Psoas muscle (tissue), 8 donors: ENCODE data around the gene GALNT15. TPM values are rescaled to one million over a fixed set of nuclear protein-coding genes. Genes with fewer than 3 reads are reported as not detected.

ENCODE experiments used
- ATAC-seq, 4 donors: fragments of 200-7000 bp; cut with Tn5 transposase; one replicate each; pipeline ENCODE4 v1.9.1; 2020; ENCODE audit warnings: moderate library complexity in 3 of 4, mild to moderate bottlenecking in 2 of 4
- DNase-seq, 2 donors: peaks; one replicate each; pipeline ENCODE4 v3.0.0-alpha.2; 2020
- H3K27ac ChIP-seq: fragments of 200-600 bp; one replicate; pipeline ENCODE4 v1.8.0; 2022
- H3K27me3 ChIP-seq, 3 donors: fragments of 200-600 bp in 1 of 3; one replicate each; pipeline versions ENCODE4 v1.6.1 to v1.8.0; 2013 to 2022; ENCODE audit warnings: low read length in 2 of 3, mild to moderate bottlenecking in 2 of 3, moderate library complexity in 1 of 3; ENCODE audit not compliant: insufficient read depth in 3 of 3
- H3K36me3 ChIP-seq, 2 donors: fragments of 200-600 bp in 1 of 2; one replicate each; pipeline versions ENCODE4 v1.6.1 to v1.8.0; 2013 to 2022; ENCODE audit warnings: low read depth in 1 of 2, mild to moderate bottlenecking in 1 of 2, moderate library complexity in 1 of 2; ENCODE audit not compliant: insufficient read depth in 1 of 2
- H3K4me1 ChIP-seq: fragments of 200-600 bp; one replicate; pipeline ENCODE4 v1.8.0; 2022
- H3K4me3 ChIP-seq: fragments of 200-600 bp; one replicate; pipeline ENCODE4 v1.8.0; 2022; ENCODE audit warnings: mild to moderate bottlenecking
- H3K9me3 ChIP-seq: fragments of 200-600 bp; one replicate; pipeline ENCODE4 v1.8.0; 2022
- WGBS, 3 donors: extraction: QIAGEN DNeasy Blood & Tissue Kit; methylation state at CpG; one replicate each; pipeline versions ENCODE4 v1.1.6 to v1.1.7; 2013; 5-methylcytosine and 5-hydroxymethylcytosine counted together
- intact Hi-C, 2 donors: fragments of 100-400 bp; cut with DNase I; formaldehyde crosslinking; loops; one replicate each; pipeline versions ENCODE4 v1.11.0 to v1.14.2; 2022
- polyA plus RNA-seq, 3 donors: library from polyadenylated mRNA; stranded (reverse); fragments of 200-250 nt; gene quantifications; one replicate each; pipeline ENCODE4 v1.2.3, GENCODE V29; 2013
- total RNA-seq, 4 donors: library from RNA; stranded (reverse); fragmentation: NEBNext Ultra II Directional in 2 of 4; extraction: Animal tissue kit (Norgen Biotek cat#: 25700) in 2 of 4; gene quantifications; one replicate each; pipeline versions ENCODE4 v1.2.1 to v1.2.4, GENCODE V29; 2021 to 2023
- TF ChIP-seq, protein P1 (sequence below): fragments of 200-600 bp; IDR thresholded peaks from one replicate; pipeline ENCODE4 v1.8.0; 2022; ENCODE audit warnings: antibody characterized with exemption
- donor health status: healthy with polysubstance abuse.
- donor health status: DM: no; HTN: no; CAD: no; lungs with moderate emphysema.
- donor health status: Bipolar disorder and iron deficiency.
- donor health status: healthy.
- donor health status: DM: yes; HTN: yes; CAD: no.
- donor health status: DM: no; HTN: no; CAD: no.
- donor health status: DM: no; HTN: no; CAD: no.
- donor health status: DM: yes; HTN: yes; CAD: no.

The GALNT15 gene
- total and polyA plus RNA-seq, 7 donors: 5.5 to 50.6 (median 25.8) TPM

DNA sequence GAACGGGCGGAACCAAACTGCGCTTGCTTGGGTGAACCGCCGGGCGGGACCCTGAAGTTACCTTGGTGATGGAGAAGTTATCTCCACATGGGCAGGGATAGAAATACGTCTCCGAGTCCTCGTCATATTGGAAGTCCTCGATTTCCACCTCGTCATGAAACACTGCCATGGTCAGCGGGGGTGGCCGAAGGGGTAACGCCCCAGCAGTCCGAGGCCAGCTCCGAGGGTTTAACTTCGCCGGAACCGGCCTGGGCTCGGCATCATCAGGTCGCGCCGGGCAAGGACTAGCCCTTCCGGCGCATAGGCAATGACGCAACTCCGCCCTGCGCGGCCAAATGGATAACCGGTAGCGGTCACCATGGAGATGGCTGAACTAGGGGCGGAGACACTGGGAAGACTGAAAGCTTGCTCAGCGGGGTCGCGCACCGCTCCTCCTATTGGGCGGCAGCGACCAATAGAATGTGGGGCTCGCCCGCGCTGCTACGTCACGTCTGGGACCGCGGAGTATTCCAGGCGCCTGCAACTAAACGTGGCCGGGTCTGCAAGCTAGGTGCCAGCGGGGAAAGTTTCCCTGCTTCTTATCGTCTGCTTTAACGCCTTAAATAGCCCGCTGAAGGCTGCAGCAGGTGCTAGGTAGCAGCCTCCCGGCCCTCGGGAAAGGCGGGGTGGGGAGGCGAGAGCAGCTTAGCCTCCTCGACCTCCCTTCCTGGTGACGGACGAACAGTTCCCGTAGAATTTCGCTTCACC is 90.4 kb downstream of the GALNT15 start, which contains the start of the genes DPH3 and OXNAD1:
TSS of gene DPH3 (minus strand) at position 236 of the 747 bp plus-strand sequence. CDS start at position 169, 67 bp downstream.
TSS of gene OXNAD1 (plus strand) at position 505 of the 747 bp plus-strand sequence. CDS start 5,741 bp downstream, outside the sequence.
- peaks cover 60% of the 10 kb centered on the region for H3K4me1 ChIP-seq
- 0 to 1% (median 0%) methylated on average over 61 of the region's 61 CpGs for WGBS, 3 donors
- H3K27ac ChIP-seq: peak within 1 kb of the TSS; percentile 89
- ATAC-seq (peak; percentile 97 to 99 (median 98)), DNase-seq (peak; percentile 100)
- H3K9me3 ChIP-seq: no peaks in the 10 kb centered on the region
- TF ChIP-seq, protein P1, sequence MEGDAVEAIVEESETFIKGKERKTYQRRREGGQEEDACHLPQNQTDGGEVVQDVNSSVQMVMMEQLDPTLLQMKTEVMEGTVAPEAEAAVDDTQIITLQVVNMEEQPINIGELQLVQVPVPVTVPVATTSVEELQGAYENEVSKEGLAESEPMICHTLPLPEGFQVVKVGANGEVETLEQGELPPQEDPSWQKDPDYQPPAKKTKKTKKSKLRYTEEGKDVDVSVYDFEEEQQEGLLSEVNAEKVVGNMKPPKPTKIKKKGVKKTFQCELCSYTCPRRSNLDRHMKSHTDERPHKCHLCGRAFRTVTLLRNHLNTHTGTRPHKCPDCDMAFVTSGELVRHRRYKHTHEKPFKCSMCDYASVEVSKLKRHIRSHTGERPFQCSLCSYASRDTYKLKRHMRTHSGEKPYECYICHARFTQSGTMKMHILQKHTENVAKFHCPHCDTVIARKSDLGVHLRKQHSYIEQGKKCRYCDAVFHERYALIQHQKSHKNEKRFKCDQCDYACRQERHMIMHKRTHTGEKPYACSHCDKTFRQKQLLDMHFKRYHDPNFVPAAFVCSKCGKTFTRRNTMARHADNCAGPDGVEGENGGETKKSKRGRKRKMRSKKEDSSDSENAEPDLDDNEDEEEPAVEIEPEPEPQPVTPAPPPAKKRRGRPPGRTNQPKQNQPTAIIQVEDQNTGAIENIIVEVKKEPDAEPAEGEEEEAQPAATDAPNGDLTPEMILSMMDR: peak; percentile 12
- peaks cover 6 to 31% of the 10 kb centered on the region in 2 donors for H3K36me3 ChIP-seq
- no peaks in the 10 kb centered on the region for H3K27me3 ChIP-seq
- peak within 1 kb of the TSS; percentile 74 for H3K4me3 ChIP-seq
- intact Hi-C loops: loop anchor here in 1 of 2 donors (5.0 kb wide), 1 partner anchor 287 kb away; no protein-coding TSS in a partner anchor

DNA sequence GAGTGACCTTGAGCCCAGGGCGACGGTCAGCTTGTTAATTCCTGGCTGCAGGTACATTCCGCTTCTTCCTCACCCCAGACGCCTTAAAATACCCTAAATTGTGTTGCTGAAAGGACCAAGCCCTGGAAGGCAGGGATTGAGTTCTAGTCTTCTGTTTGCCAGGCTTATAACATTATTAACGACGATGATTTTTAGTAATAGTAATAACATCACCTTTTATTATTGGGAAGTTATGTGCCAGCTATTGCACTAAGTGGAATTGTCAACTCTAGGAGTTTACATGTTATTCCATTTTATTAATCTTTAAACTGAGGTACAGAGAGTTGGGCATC is 90.9 kb downstream of the GALNT15 start:
- H3K9me3 ChIP-seq: no peaks in the 10 kb centered on the region
- peak overlapping the region; percentile 74 for H3K4me3 ChIP-seq
- WGBS, 3 donors: 0% methylated on average over 6 of the region's 6 CpGs
- DNase-seq (no peak), ATAC-seq (no peak)
- peak overlapping the region; percentile 89 for H3K27ac ChIP-seq
- TF ChIP-seq, protein P1: no peak
- peaks cover 54% of the 10 kb centered on the region for H3K4me1 ChIP-seq
- H3K27me3 ChIP-seq: no peaks in the 10 kb centered on the region
- peaks cover 6 to 31% of the 10 kb centered on the region in 2 donors for H3K36me3 ChIP-seq
- intact Hi-C loops: loop anchor here in 1 of 2 donors (5.0 kb wide), 1 partner anchor 287 kb away; no protein-coding TSS in a partner anchor

DNA sequence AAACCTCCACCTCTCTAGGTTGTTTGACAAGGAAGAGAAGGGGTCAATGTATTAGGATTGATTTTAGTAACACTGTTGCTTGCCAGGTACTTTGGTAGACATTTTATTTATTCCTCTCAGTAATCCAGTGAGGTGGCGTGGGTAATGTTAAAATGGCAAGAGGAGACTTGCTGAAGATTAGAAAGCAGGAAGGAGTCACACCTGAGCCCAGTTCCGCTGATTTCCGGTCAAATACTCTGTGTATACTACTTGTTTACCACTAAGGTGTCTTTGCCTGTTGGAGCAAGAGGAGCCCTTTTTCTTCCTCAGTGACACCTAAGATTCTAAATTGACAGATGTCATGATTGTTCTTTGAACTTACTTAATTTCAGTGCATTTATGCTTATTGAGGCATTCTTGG is 92.2 kb downstream of the GALNT15 start:
- WGBS, 3 donors: 54 to 76% (median 60%) methylated on average over 3 of the region's 3 CpGs
- Histone ChIP-seq H3K4me3 (peak overlapping the region; percentile 74), H3K36me3 (peaks cover 9 to 34% of the 10 kb centered on the region in 2 donors), H3K27me3 (no peaks in the 10 kb centered on the region), H3K4me1 (peaks cover 52% of the 10 kb centered on the region), H3K9me3 (no peaks in the 10 kb centered on the region), H3K27ac (peak overlapping the region; percentile 89)
- no peak for ATAC-seq
- intact Hi-C loops: loop anchor here in 1 of 2 donors (5.0 kb wide), 1 partner anchor 286 kb away; no protein-coding TSS in a partner anchor
- TF ChIP-seq, protein P1: no peak
- no peak for DNase-seq

DNA sequence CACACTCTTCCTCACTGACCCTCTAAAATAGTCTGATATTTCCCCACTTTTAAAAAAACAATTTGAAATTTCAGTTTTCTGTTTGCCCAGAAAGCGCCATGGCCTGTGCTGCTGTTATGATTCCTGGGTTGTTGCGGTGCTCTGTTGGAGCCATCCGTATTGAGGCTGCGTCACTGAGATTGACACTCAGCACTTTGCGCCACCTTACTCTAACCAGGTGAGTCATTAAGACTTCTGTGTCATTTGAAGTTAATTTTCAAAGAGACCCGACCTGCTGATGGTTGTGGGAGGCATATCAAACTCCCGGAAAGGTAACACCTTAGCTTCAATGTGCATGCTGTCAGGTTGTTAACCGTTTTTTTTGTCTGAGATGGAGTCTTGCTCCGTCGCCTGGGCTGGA is 96.4 kb downstream of the GALNT15 start:
- TF ChIP-seq, protein P1: no peak
- intact Hi-C loops: loop anchor here in 1 of 2 donors (1.0 kb wide), 1 partner anchor 280 kb away; no protein-coding TSS in a partner anchor
- 96 to 97% (median 97%) methylated on average over 10 of the region's 10 CpGs for WGBS, 3 donors
- ATAC-seq (no peak), DNase-seq (no peak)
- Histone ChIP-seq H3K36me3 (peaks cover 3 to 63% of the 10 kb centered on the region in 2 donors), H3K9me3 (no peaks in the 10 kb centered on the region), H3K27me3 (no peaks in the 10 kb centered on the region), H3K27ac (no peak overlapping the region), H3K4me3 (no peak overlapping the region), H3K4me1 (peaks cover 29% of the 10 kb centered on the region)
